ENCODE measurements around the gene ATP6AP2.

GRCh38 chrX:40623665-40624064 is 42.9 kb downstream of the ATP6AP2 start:
- TF ChIP-seq CTCF (IDR thresholded peaks at IDR 0.05) = no peak
- TF ChIP-seq POLR2A (IDR thresholded peaks at IDR 0.05) = no peak
